Left ventricle myocardium inferior (tissue), 1 donor: Measurements from ENCODE around the gene RBM17. TPM values are rescaled to one million over a fixed set of nuclear protein-coding genes. Genes with fewer than 3 reads are reported as not detected.

Source experiments
- DNase-seq: peaks from one replicate; pipeline ENCODE4 v3.0.0-alpha.2; 2020
- H3K27ac ChIP-seq: fragments of 200-600 bp; replicated peaks from 2 replicates; pipeline ENCODE4 v1.8.0; 2021
- H3K27me3 ChIP-seq: fragments of 200-600 bp; 2 replicates; pipeline ENCODE4 v1.8.0; 2021; ENCODE audit warnings: low read depth
- H3K36me3 ChIP-seq: fragments of 200-600 bp; 2 replicates; pipeline ENCODE4 v1.8.0; 2021
- H3K4me1 ChIP-seq: fragments of 200-600 bp; 2 replicates; pipeline ENCODE4 v1.8.0; 2021
- H3K4me3 ChIP-seq: fragments of 200-600 bp; 2 replicates; pipeline ENCODE4 v1.8.0; 2021; ENCODE audit warnings: mild to moderate bottlenecking, moderate library complexity
- H3K9me3 ChIP-seq: fragments of 200-600 bp; replicated peaks from 2 replicates; pipeline ENCODE4 v1.8.0; 2021
- CTCF ChIP-seq: fragments of 200-600 bp; IDR thresholded peaks from 2 replicates; pipeline ENCODE4 v1.8.0; 2021; ENCODE audit warnings: antibody characterized with exemption, mild to moderate bottlenecking, borderline replicate concordance
- intact Hi-C: fragments of 100-400 bp; cut with micrococcal nuclease; formaldehyde crosslinking; loops from one replicate; pipeline ENCODE4 v1.11.0; 2022
- total RNA-seq: library from RNA; stranded (reverse); fragmentation: NEBNext Ultra II Directional; extraction: Animal tissue kit (Norgen Biotek cat#: 25700); gene quantifications from one replicate; pipeline ENCODE4 v1.2.1, GENCODE V29; 2021
- donor health status: DM: no; HTN: yes; CAD: no; lungs with severe emphysema.

The RBM17 gene
- total RNA-seq, 1 donor from 2014 or later: 56.1 TPM

- no peak for DNase-seq
- Histone ChIP-seq H3K4me1 (peaks cover 69% of the 10 kb centered on the region), H3K36me3 (no peaks in the 10 kb centered on the region), H3K27ac (peak overlapping the region; percentile 81), H3K9me3 (no peaks in the 10 kb centered on the region), H3K4me3 (no peak overlapping the region), H3K27me3 (no peaks in the 10 kb centered on the region)
- intact Hi-C loops: loop anchor here (5.0 kb wide), 1 partner anchor 32 kb away; the partner anchor contains the start of gene RBM17
- no peak for TF ChIP-seq CTCF
These were observed 34.0 kb upstream of the RBM17 start for GRCh38 chr10:6054884-6055283.

- no peak overlapping the region for H3K4me3 ChIP-seq
- DNase-seq: no peak
- intact Hi-C loops: no loop called here
- H3K4me1 ChIP-seq: peaks cover 62% of the 10 kb centered on the region
- no peak overlapping the region for H3K27ac ChIP-seq
- no peaks in the 10 kb centered on the region for H3K9me3 ChIP-seq
- no peaks in the 10 kb centered on the region for H3K27me3 ChIP-seq
- TF ChIP-seq CTCF: no peak
- no peaks in the 10 kb centered on the region for H3K36me3 ChIP-seq
These were observed 32.9 kb upstream of the RBM17 start for GRCh38 chr10:6055929-6056328.

- Histone ChIP-seq H3K36me3 (no peaks in the 10 kb centered on the region), H3K27ac (peak overlapping the region; percentile 62), H3K27me3 (no peaks in the 10 kb centered on the region), H3K9me3 (no peaks in the 10 kb centered on the region), H3K4me3 (no peak overlapping the region), H3K4me1 (peaks cover 55% of the 10 kb centered on the region)
- intact Hi-C loops: no loop called here
- TF ChIP-seq CTCF: no peak
- no peak for DNase-seq
These were observed 32.3 kb upstream of the RBM17 start for GRCh38 chr10:6056411-6057135.

- H3K27me3 ChIP-seq: no peaks in the 10 kb centered on the region
- no peak overlapping the region for H3K4me3 ChIP-seq
- TF ChIP-seq CTCF: no peak
- peaks cover 34% of the 10 kb centered on the region for H3K4me1 ChIP-seq
- DNase-seq: no peak
- no peaks in the 10 kb centered on the region for H3K36me3 ChIP-seq
- no peaks in the 10 kb centered on the region for H3K9me3 ChIP-seq
- no peak overlapping the region for H3K27ac ChIP-seq
- intact Hi-C loops: no loop called here
These were observed 30.0 kb upstream of the RBM17 start for GRCh38 chr10:6058682-6059475.

- no peaks in the 10 kb centered on the region for H3K36me3 ChIP-seq
- H3K9me3 ChIP-seq: no peaks in the 10 kb centered on the region
- no peak overlapping the region for H3K4me3 ChIP-seq
- peaks cover 32% of the 10 kb centered on the region for H3K4me1 ChIP-seq
- no peak for DNase-seq
- no peaks in the 10 kb centered on the region for H3K27me3 ChIP-seq
- intact Hi-C loops: no loop called here
- no peak for TF ChIP-seq CTCF
- H3K27ac ChIP-seq: no peak overlapping the region
These were observed 29.3 kb upstream of the RBM17 start for GRCh38 chr10:6059506-6059905.
